Stimulated activated effector memory CD8-positive, alpha-beta T cell treated with anti-CD3 and anti-CD28 coated beads, Interleukin-12 subunit alpha, Interleukin-12 subunit beta, amount 100 ng/mL, for 72 hours (primary cell): ENCODE measurements around the gene RNF123.
"Not testable (repeated sequence)": the region's sequence is repeated elsewhere in the genome, so short reads cannot be mapped to it uniquely, and the experiment has no call there.

ENCODE experiments used
- ATAC-seq: fragments of 150-1000 bp; cut with Tn5 transposase; 2 replicates; pipeline ENCODE4 v1.10.0; 2021
- DNase-seq, 2 donors: peaks; one replicate each; pipeline ENCODE4 v3.0.0; 2021 to 2022; ENCODE audit warnings: low spot score in 2 of 2
- H3K27ac Mint-ChIP-seq: one replicate; pipeline ENCODE4 v1.8.0; 2022; ENCODE audit warnings: mild to moderate bottlenecking, mixed read lengths
- H3K36me3 Mint-ChIP-seq: one replicate; pipeline ENCODE4 v1.8.0; 2022; ENCODE audit warnings: mild to moderate bottlenecking, mixed read lengths
- H3K4me1 Mint-ChIP-seq: one replicate; pipeline ENCODE4 v1.8.0; 2022; ENCODE audit warnings: mixed read lengths
- H3K4me3 Mint-ChIP-seq: one replicate; pipeline ENCODE4 v1.8.0; 2022; ENCODE audit warnings: mild to moderate bottlenecking, mixed read lengths
- H3K9me3 Mint-ChIP-seq: one replicate; pipeline ENCODE4 v1.8.0; 2022; ENCODE audit warnings: mixed read lengths

The RNF123 gene

GRCh38 chr3:49723628-49724551 is 34.5 kb downstream of the RNF123 start, which contains the start of gene GMPPB:
GMPPB (minus strand) TSS chr3:49723951; CDS start chr3:49723726, 225 bp downstream.
- Mint-ChIP-seq H3K9me3 (no peaks in the 10 kb centered on the region), H3K36me3 (peaks cover 71% of the 10 kb centered on the region), H3K4me1 (peaks cover 49% of the 10 kb centered on the region), H3K27ac (peak within 1 kb of the TSS; percentile 98), H3K4me3 (peak within 1 kb of the TSS; percentile 91)
- peak; percentile 90 to 94 for DNase-seq
- peak; percentile 90 for ATAC-seq

GRCh38 chr3:49724586-49724985 is 35.2 kb downstream of the RNF123 start:
- H3K36me3 Mint-ChIP-seq: peaks cover 71% of the 10 kb centered on the region
- peak overlapping the region; percentile 98 for H3K27ac Mint-ChIP-seq
- DNase-seq (peak in 1 of 2 donors; percentile 59), ATAC-seq (no peak)
- no peaks in the 10 kb centered on the region for H3K9me3 Mint-ChIP-seq
- H3K4me1 Mint-ChIP-seq: peaks cover 42% of the 10 kb centered on the region
- H3K4me3 Mint-ChIP-seq: peak overlapping the region; percentile 91

GRCh38 chr3:49725906-49726681 is 36.7 kb downstream of the RNF123 start:
- peaks cover 71% of the 10 kb centered on the region for H3K36me3 Mint-ChIP-seq
- peak in 1 of 2 donors; percentile 49 for DNase-seq

GRCh38 chr3:49727154-49727923 is 38.0 kb downstream of the RNF123 start:
- H3K27ac Mint-ChIP-seq: no peak overlapping the region
- H3K9me3 Mint-ChIP-seq: no peaks in the 10 kb centered on the region
- peaks cover 71% of the 10 kb centered on the region for H3K36me3 Mint-ChIP-seq
- DNase-seq (no peak), ATAC-seq (no peak)
- H3K4me1 Mint-ChIP-seq: peaks cover 21% of the 10 kb centered on the region
- H3K4me3 Mint-ChIP-seq: no peak overlapping the region

More at GRCh38 chr3:49725906-49726681, 36.7 kb downstream of the RNF123 start:
- Mint-ChIP-seq H3K4me3 (no peak overlapping the region), H3K4me1 (peaks cover 31% of the 10 kb centered on the region), H3K27ac (peak overlapping the region; percentile 26), H3K9me3 (no peaks in the 10 kb centered on the region)
- no peak for ATAC-seq

- ATAC-seq (no peak), DNase-seq (no peak)
- no peak overlapping the region for H3K4me3 Mint-ChIP-seq
- H3K9me3 Mint-ChIP-seq: no peaks in the 10 kb centered on the region
- peaks cover 15% of the 10 kb centered on the region for H3K4me1 Mint-ChIP-seq
- H3K36me3 Mint-ChIP-seq: peaks cover 72% of the 10 kb centered on the region
- H3K27ac Mint-ChIP-seq: no peak overlapping the region
Observed at GRCh38 chr3:49727924-49728361, 38.6 kb downstream of the RNF123 start.

- no peaks in the 10 kb centered on the region for H3K9me3 Mint-ChIP-seq
- DNase-seq (no peak), ATAC-seq (no peak)
- H3K27ac Mint-ChIP-seq: no peak overlapping the region
- H3K4me3 Mint-ChIP-seq: no peak overlapping the region
- no peaks in the 10 kb centered on the region for H3K4me1 Mint-ChIP-seq
- peaks cover 76% of the 10 kb centered on the region for H3K36me3 Mint-ChIP-seq
Observed at GRCh38 chr3:49729966-49730609, 40.7 kb downstream of the RNF123 start.

GRCh38 chr3:49732597-49732996 is 43.2 kb downstream of the RNF123 start:
- no peak for DNase-seq
- H3K36me3 Mint-ChIP-seq: peaks cover 99% of the 10 kb centered on the region
- no peak for ATAC-seq
- H3K4me1 Mint-ChIP-seq: peaks cover 6% of the 10 kb centered on the region
- no peak overlapping the region for H3K27ac Mint-ChIP-seq
- no peak overlapping the region for H3K4me3 Mint-ChIP-seq
- no peaks in the 10 kb centered on the region for H3K9me3 Mint-ChIP-seq

DNA sequence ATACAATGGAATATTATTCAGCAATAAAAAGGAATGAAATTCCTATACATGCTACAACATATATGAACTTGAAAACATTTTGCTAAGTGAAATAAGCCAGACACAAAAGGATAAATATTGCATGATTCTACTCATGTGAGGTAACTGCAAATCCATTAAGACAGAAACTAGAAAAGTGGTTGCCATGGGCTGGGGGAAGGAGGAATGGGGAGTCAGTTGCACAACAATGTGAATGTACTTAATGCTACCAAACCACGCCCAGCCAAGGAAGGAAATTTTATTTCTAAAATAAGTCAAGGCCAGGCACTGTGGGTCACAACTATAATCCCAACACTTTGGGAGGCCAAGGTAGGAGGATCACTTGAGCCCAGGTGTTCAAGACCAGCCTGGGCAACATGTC is 44.2 kb downstream of the RNF123 start:
- no peak for ATAC-seq
- Mint-ChIP-seq H3K4me1 (peaks cover 6% of the 10 kb centered on the region), H3K9me3 (no peaks in the 10 kb centered on the region), H3K36me3 (peaks cover 99% of the 10 kb centered on the region), H3K4me3 (no peak overlapping the region), H3K27ac (no peak overlapping the region)
- DNase-seq: no peak

GRCh38 chr3:49734752-49735151 is 45.4 kb downstream of the RNF123 start:
- Mint-ChIP-seq H3K36me3 (peaks cover 99% of the 10 kb centered on the region), H3K27ac (peak overlapping the region; percentile 6), H3K4me3 (no peak overlapping the region), H3K4me1 (peaks cover 6% of the 10 kb centered on the region), H3K9me3 (no peaks in the 10 kb centered on the region)
- ATAC-seq (no peak), DNase-seq (no peak)

DNA sequence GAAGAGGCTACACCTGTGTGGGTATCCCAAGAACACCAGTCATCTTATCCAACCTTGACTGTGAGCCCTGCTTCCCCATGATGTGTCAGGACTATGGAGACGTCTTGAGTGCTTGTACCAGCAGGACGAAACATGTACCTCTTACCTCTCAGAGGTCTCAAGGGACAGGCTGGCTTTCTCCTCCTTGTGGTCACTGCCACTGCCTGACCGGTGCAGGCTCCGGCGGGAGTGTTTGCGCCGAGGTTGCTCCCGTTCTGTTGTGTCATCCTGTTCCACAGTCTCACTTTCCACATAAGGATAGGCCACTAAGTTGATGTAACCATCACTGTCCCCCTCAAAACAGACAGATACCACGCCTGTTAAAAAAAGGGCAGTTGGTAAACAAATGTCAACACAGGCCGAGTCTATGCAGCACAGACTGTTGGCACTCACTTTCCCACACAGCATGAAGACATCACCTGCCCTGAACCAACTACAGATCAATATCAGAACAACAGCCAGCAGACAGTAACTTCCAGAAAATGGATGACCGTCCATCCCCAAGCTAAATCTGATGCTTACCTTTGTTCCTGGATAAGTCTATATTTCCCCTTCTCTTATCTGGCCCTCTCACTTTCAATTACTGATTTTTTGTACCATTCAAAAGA is 48.8 kb downstream of the RNF123 start:
- Mint-ChIP-seq H3K9me3 (no peaks in the 10 kb centered on the region), H3K36me3 (peaks cover 88% of the 10 kb centered on the region), H3K27ac (peak overlapping the region; percentile 76), H3K4me1 (peaks cover 6% of the 10 kb centered on the region), H3K4me3 (no peak overlapping the region)
- DNase-seq (no peak), ATAC-seq (no peak)

DNA sequence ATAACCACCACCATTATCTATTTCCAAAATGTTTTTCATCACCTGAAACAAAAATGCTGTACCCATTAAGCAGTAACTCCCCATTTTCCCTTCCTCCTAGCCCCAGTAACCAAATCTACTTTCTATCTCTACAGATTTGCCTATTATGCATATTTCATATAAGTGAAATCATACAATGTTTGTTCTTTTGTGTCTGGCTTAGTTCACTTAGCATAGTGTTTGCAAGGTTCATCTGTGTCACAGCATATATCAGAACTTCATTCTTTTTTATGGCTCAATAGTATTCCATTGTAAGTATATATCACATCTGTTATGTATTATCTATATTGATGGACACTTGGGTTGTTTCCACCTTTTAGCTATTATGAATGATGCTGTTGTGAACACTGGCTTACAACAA is 51.1 kb downstream of the RNF123 start:
- Mint-ChIP-seq H3K4me3 (no peak overlapping the region), H3K36me3 (peaks cover 87% of the 10 kb centered on the region), H3K4me1 (peaks cover 11% of the 10 kb centered on the region), H3K27ac (no peak overlapping the region), H3K9me3 (no peaks in the 10 kb centered on the region)
- DNase-seq: no peak
- no peak for ATAC-seq

DNA sequence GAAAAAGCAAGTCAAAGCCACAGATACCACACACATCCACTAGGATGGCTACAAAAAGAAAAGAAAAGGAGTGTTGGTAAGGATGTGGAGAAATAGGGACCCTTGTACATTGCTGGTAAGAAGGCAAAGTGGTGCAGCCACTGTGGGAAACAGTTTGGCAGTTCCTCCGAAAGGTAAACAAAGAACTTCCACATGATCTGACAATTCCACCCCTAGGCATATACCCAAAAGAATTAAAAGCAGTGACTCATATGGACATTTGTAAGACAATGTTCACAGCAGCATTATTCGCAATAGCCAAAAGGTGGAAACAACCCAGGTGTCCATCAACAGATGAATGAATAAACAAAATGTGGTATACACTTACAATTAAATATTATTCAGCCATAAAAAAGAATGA is 56.6 kb downstream of the RNF123 start:
- ATAC-seq: no peak
- Mint-ChIP-seq H3K36me3 (peaks cover 78% of the 10 kb centered on the region), H3K4me1 (peaks cover 10% of the 10 kb centered on the region), H3K27ac (no peak overlapping the region), H3K4me3 (no peak overlapping the region), H3K9me3 (no peaks in the 10 kb centered on the region)
- no peak for DNase-seq

DNA sequence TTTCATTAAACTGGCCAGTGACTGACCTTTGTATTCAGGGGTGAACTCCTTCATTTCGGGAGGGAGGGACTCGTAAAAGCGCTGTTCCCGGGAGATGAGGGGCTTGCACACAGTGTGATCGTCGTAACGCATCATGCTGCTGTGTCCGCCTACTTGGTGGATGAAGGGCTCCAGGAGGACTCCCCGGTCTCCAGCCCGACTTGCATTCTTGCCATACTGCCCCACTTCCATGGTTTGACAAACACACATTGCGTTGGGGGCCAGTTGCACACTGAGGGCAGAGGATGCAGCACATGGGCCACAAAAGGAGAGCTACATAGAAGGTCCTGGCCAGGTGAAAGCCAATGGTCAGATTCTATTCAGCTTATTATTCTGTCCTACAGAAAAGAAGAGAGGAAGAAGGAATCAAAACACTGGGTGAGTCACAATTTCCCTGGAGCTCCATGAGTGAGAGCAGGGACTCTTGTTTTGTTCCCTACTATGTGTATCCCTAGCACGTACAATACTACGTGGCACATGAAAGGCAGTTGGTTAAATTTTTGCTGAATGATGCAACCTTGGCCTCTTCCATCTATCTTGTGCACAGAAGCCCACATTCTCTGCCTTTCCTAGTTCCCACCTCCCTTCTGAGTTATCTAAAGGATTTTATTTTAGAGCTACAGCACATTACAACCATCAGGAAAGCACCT is 58.6 kb downstream of the RNF123 start:
- no peak for ATAC-seq
- H3K36me3 Mint-ChIP-seq: peaks cover 65% of the 10 kb centered on the region
- no peak overlapping the region for H3K27ac Mint-ChIP-seq
- H3K9me3 Mint-ChIP-seq: no peaks in the 10 kb centered on the region
- H3K4me1 Mint-ChIP-seq: peaks cover 12% of the 10 kb centered on the region
- DNase-seq: no peak
- no peak overlapping the region for H3K4me3 Mint-ChIP-seq

DNA sequence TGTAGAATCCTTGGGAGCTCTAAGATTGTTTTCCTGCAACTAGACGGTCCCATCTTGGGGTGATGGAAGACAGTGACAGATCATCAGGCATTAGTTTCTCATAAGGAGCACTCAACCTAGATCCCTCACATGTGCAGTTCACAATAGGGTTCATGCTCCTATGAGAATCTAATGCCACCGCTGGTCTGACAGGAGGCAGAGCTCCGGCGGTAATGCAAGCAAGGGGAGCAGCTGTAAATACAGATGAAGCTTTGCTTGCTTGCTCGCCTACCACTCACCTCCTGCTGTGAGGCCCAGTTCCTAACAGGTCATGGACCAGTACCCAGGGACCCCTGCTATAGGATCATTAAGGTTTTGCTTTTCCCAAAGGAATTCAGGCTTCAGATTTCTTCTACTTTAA is 59.5 kb downstream of the RNF123 start:
- H3K27ac Mint-ChIP-seq, H3K4me3 Mint-ChIP-seq, DNase-seq, H3K9me3 Mint-ChIP-seq, ATAC-seq: not testable (repeated sequence)
- Mint-ChIP-seq H3K36me3 (peaks cover 58% of the 10 kb centered on the region), H3K4me1 (peaks cover 20% of the 10 kb centered on the region)
